Measurements from ENCODE around the gene OPRM1.

The OPRM1 gene

DNA sequence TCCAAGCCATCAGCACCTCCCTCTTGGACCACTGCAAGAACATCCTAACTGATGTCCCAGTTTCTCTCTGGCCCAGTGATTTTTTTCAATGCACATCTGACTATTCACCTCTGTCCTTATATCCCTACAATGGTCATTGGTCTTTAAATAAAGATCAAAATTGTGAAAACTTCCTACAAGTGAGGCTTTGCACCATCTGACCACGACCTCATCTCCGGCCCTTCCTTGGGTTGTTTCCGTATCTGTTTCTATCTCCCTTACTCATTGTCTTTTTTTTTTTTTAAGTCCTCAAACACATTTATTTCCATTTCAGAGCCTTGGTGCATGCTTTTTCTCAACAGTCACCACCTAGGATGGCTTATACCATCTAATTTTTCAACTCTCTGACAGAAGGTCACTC lies 229.4 kb downstream of the OPRM1 start:
- TF ChIP-seq, protein P1, sequence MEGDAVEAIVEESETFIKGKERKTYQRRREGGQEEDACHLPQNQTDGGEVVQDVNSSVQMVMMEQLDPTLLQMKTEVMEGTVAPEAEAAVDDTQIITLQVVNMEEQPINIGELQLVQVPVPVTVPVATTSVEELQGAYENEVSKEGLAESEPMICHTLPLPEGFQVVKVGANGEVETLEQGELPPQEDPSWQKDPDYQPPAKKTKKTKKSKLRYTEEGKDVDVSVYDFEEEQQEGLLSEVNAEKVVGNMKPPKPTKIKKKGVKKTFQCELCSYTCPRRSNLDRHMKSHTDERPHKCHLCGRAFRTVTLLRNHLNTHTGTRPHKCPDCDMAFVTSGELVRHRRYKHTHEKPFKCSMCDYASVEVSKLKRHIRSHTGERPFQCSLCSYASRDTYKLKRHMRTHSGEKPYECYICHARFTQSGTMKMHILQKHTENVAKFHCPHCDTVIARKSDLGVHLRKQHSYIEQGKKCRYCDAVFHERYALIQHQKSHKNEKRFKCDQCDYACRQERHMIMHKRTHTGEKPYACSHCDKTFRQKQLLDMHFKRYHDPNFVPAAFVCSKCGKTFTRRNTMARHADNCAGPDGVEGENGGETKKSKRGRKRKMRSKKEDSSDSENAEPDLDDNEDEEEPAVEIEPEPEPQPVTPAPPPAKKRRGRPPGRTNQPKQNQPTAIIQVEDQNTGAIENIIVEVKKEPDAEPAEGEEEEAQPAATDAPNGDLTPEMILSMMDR (conservative IDR thresholded peaks at IDR 0.05; ENCODE audit: low read depth, low read length): no peak
- no peak overlapping the region for H3K4me3 ChIP-seq (ENCODE audit: low read depth, low read length)
- DNase-seq (ENCODE audit: low read depth): no peak

DNA sequence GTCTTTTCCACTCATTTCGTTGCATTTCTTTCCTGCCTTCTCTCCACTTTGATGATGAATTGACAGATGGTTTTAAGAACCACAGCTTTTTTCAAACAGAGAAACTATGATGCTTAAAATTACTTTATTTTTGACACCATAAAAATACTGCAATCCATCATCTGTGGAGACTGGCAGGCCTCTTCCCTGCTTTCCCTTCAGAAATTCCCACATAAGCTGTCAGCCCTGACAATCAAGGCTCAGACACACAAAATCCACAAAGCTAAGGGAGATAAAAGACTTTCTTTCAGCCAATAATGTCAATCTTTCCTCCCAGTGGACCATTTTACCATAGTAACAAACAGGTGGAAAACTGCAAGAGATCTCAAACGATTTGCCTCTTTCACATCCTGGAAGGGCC lies 235.1 kb downstream of the OPRM1 start:
- H3K4me3 ChIP-seq (ENCODE audit: low read depth, low read length): no peak overlapping the region
- TF ChIP-seq, protein P1 (conservative IDR thresholded peaks at IDR 0.05; ENCODE audit: low read depth, low read length): no peak
- DNase-seq (ENCODE audit: low read depth): no peak

DNA sequence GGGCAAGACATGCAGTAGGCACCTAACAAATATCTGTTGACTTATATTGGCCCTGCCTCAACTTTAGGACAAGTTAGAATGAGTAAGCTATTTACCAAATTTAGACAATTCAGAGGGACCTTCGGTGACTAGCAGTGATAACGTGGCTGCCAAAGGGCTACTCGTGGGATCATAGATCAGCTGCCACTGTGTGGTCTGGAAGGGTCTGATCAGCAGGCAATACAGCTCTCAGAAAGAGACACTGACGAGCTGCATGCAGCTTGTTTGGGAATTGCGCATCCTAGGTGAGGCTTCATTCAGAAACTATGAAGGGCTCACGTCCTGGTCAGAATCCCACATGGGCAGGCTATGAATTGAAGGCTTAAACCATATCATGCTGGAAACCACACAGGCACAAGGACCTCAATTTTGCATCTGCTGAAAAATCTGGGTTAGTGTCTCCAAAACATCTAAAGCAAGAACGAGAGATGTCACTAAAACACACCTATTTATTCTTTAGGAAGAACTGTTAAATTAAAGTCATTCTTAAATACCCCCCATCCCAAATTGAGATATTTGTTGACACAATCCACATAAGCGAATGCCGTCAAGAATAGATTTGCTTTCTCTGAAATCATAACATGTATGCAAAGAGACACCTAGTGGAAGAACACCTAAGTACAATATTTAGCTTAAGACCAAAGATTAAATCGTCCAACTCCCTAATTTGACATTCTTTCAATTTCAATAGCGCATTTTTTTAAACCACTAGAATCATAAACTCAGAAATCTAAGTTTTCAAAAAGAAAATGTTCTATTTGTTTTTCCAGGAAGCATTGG lies 238.0 kb downstream of the OPRM1 start:
- H3K4me3 ChIP-seq (ENCODE audit: low read depth, low read length): peak overlapping the region; percentile 19
- TF ChIP-seq, protein P1 (conservative IDR thresholded peaks at IDR 0.05; ENCODE audit: low read depth, low read length): peak; percentile 55
- DNase-seq (ENCODE audit: low read depth): peak; percentile 74

DNA sequence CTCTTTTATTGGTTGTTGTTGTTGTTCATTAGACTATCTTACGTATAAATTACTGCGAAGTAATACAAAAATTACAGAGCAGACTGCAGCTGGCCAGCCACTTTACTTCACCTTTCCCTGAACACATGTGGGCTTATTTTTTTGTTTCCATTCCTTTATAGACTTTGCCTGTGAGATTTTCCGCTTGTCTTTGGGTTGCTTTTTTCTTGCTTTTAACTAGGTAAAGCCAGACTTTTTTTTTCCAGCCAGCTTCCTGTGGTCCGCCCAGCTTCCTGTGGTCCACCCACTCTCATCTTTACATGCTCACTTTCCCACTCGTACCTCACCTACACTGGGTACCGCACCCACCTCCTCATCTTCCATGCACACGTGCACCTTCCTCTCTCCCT lies 238.6 kb downstream of the OPRM1 start:
- H3K4me3 ChIP-seq (ENCODE audit: low read depth, low read length): peak overlapping the region; percentile 19
- DNase-seq (ENCODE audit: low read depth): no peak
- TF ChIP-seq, protein P1 (conservative IDR thresholded peaks at IDR 0.05; ENCODE audit: low read depth, low read length): no peak

DNA sequence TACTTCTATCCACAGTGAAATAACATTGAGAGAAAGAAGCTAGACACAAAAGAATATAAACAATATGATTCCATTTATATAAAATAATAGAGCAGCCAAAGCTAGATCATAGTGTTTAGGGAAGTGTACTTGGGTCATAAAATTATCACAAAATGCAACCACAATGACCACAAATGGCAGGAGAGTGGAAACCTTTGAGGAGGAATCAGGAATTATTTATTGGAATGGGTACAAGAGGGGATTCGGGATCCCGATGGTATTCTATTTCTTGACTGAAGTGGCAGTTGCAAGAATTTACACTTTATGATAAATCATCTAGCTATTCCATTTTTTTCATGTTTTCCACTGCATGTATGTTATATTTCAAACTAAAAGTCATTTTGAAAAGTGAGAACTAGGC lies 241.5 kb downstream of the OPRM1 start:
- TF ChIP-seq, protein P1 (conservative IDR thresholded peaks at IDR 0.05; ENCODE audit: low read depth, low read length): no peak
- no peak for DNase-seq (ENCODE audit: low read depth)
- H3K4me3 ChIP-seq (ENCODE audit: low read depth, low read length): no peak overlapping the region

DNA sequence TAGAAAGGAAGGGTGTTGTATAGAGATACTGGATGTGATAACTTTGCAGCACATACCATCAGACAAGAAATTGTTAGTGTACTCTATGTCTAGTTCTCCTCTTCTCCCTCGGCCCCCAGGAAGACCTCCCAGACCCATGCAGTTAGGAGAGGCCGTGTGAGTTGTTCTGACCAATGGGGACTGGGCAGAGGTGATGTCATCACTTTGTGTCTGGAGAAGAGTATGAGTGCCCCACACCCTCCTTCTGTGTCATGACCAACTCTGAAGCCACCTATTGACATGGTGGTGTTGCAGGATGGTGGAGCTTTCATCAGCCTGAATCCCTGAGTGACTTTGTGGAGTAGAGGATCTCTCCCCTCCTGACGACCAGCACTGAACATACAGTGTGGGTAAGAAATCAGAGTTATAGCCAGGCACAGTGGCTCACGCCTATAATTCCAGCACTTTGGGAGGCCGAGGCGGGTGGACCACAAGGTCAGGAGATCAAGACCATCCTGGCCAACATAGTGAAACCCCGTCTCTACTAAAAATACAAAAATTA lies 245.3 kb downstream of the OPRM1 start:
- no peak overlapping the region for H3K4me3 ChIP-seq (ENCODE audit: low read depth, low read length)
- DNase-seq (ENCODE audit: low read depth): no peak
- TF ChIP-seq, protein P1 (conservative IDR thresholded peaks at IDR 0.05; ENCODE audit: low read depth, low read length): no peak

DNA sequence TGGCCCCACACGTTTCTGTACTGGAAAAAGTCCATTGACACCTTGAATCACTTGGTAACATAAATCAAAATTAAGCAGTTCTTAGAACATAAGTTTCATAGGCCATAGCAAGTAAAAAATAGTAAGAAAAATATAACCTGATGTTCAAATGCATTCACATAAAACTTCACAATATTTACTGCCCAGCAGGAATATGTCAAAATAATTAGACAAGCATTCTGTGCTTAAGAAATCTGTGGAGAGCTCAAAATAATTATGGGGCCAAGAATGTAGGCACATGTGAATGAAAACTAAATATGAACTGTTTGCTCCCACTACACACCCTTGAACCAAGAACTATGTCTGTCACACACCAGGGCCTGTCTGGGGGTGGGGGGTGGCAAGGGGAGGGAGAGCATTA lies 246.8 kb downstream of the OPRM1 start:
- TF ChIP-seq, protein P1 (conservative IDR thresholded peaks at IDR 0.05; ENCODE audit: low read depth, low read length): no peak
- no peak overlapping the region for H3K4me3 ChIP-seq (ENCODE audit: low read depth, low read length)
- DNase-seq (ENCODE audit: low read depth): no peak
